ENCODE measurements around the gene MRPL21.

DNA sequence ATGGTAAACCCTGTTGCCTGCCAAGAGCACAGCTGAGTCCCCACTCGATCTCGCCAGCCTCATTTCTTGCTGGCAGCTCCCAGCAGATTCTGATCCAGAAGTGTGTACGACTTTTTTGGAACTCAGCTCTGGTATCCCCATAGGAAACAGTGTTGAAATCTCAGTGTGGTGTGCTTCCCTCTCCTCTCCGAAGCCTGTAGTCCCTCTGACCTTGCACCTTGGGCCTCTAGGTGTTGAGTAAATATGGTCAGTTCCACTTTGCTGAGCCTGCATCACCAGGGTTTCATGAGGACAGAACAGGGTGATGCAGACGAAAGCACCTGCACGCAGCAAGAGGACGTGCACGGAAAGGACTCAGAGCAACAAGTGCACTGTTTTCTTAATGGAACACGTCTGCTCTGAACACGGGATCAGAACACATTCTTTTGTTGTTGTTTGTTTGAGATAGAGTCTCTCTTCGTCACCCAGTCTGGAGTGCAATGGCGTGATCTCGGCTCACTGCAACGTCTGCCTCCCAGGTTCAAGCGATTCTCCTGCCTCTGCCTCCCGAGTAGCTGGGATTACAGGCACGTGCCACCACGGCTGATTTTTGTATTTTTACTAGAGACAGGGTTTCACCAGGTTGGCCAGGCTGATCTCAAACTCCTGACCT is 58.2 kb downstream of the MRPL21 start:
- no peak for TF ChIP-seq POLR2A (IDR thresholded peaks at IDR 0.05)
- TF ChIP-seq POLR2AphosphoS5 (IDR thresholded peaks at IDR 0.05; ENCODE audit: insufficient read depth in 1 of 2, low read depth in 1 of 2): no peak

Measured in vagina (tissue), 2 donors.